Activated gamma-delta T cell (primary cell): ENCODE measurements around the gene PASK.

Experiments used
- DNase-seq: peaks from one replicate; lab custom pipeline; 2025; lab: John Stamatoyannopoulos, UW

Gene PASK

GRCh38 chr2:241147336-241147735 lies 1.9 kb downstream of the PASK start:
- no peak for DNase-seq

GRCh38 chr2:241146286-241146685 lies 3.0 kb downstream of the PASK start:
- DNase-seq = no peak

GRCh38 chr2:241142593-241142992 lies 6.7 kb downstream of the PASK start:
- DNase-seq = no peak

- DNase-seq = no peak
Measured at GRCh38 chr2:241142063-241142462, 7.2 kb downstream of the PASK start.

GRCh38 chr2:241141214-241141770 lies 8.0 kb downstream of the PASK start:
- no peak for DNase-seq

- DNase-seq = no peak
Measured at GRCh38 chr2:241140445-241140840, 8.8 kb downstream of the PASK start.

- no peak for DNase-seq
Measured at GRCh38 chr2:241139531-241140444, 9.5 kb downstream of the PASK start.

- no peak for DNase-seq
Measured at GRCh38 chr2:241138471-241138870, 10.8 kb downstream of the PASK start.

GRCh38 chr2:241137276-241138190 lies 11.7 kb downstream of the PASK start:
- no peak for DNase-seq

GRCh38 chr2:241136661-241137260 lies 12.5 kb downstream of the PASK start:
- no peak for DNase-seq

- no peak for DNase-seq
Measured at GRCh38 chr2:241136191-241136590, 13.1 kb downstream of the PASK start.

- no peak for DNase-seq
Measured at GRCh38 chr2:241135737-241136136, 13.5 kb downstream of the PASK start.

GRCh38 chr2:241134711-241135110 lies 14.6 kb downstream of the PASK start:
- no peak for DNase-seq

- no peak for DNase-seq
Measured at GRCh38 chr2:241133436-241133820, 15.8 kb downstream of the PASK start.

GRCh38 chr2:241132538-241133435 lies 16.5 kb downstream of the PASK start:
- no peak for DNase-seq

GRCh38 chr2:241131531-241131930 lies 17.7 kb downstream of the PASK start:
- no peak for DNase-seq

GRCh38 chr2:241130316-241130715 lies 19.0 kb downstream of the PASK start:
- DNase-seq = no peak

GRCh38 chr2:241129086-241129871 lies 20.0 kb downstream of the PASK start:
- no peak for DNase-seq

- no peak for DNase-seq
Measured at GRCh38 chr2:241128266-241128665, 21.0 kb downstream of the PASK start.

GRCh38 chr2:241126771-241127202 lies 22.5 kb downstream of the PASK start:
- DNase-seq = no peak
